ENCODE data around the gene DIAPH2.

DNA sequence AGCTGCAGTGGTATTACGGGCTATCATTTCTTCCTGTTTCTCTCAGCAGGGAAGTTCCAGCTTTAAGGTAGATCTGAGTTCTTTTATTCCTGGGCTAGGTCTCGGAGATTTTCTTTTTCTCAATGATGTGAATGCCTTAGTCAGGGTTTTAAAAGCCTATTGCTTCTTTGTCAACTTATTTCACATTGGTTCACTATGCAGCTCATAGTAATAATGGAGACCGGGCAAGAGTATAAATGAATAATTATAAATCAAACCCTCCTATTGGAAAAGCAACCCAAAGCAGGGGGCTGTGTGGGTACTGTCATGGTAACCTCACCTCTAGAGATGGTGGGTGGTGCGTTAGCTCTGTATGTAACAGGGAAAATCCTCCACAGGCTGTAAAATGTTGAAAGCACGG lies 762.7 kb downstream of the DIAPH2 start:
- no peak for TF ChIP-seq FOSL1 (IDR thresholded peaks at IDR 0.05; ENCODE audit: low read depth)
- TF ChIP-seq, protein P1, sequence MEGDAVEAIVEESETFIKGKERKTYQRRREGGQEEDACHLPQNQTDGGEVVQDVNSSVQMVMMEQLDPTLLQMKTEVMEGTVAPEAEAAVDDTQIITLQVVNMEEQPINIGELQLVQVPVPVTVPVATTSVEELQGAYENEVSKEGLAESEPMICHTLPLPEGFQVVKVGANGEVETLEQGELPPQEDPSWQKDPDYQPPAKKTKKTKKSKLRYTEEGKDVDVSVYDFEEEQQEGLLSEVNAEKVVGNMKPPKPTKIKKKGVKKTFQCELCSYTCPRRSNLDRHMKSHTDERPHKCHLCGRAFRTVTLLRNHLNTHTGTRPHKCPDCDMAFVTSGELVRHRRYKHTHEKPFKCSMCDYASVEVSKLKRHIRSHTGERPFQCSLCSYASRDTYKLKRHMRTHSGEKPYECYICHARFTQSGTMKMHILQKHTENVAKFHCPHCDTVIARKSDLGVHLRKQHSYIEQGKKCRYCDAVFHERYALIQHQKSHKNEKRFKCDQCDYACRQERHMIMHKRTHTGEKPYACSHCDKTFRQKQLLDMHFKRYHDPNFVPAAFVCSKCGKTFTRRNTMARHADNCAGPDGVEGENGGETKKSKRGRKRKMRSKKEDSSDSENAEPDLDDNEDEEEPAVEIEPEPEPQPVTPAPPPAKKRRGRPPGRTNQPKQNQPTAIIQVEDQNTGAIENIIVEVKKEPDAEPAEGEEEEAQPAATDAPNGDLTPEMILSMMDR (IDR thresholded peaks at IDR 0.05 in 2 of 3, conservative IDR thresholded peaks at IDR 0.05 in 1 of 3; ENCODE audit: borderline replicate concordance in 1 of 3, insufficient read depth in 1 of 3, low read depth in 2 of 3, low read length in 2 of 3) = no peak
- no peak for TF ChIP-seq POLR2AphosphoS5 (IDR thresholded peaks at IDR 0.05; ENCODE audit: low read depth, low read length)

Measured in HCT116 (cell line).